WI38 (cell line): ENCODE data around the gene CHRNB4.

ENCODE experiments used
- H3K4me3 ChIP-seq: 2 replicates; pipeline ENCODE4 v1.5.1; 2011; ENCODE audit warnings: low read depth, mild to moderate bottlenecking, control low read depth, low read length
- CTCF ChIP-seq: IDR thresholded peaks from 2 replicates; pipeline ENCODE4 v1.5.1; 2012; ENCODE audit warnings: low read depth, mild to moderate bottlenecking, control low read depth, low read length

The CHRNB4 gene

GRCh38 chr15:78630886-78631633 is 9.9 kb downstream of the CHRNB4 start:
- H3K4me3 ChIP-seq: no peak overlapping the region
- TF ChIP-seq CTCF: no peak

GRCh38 chr15:78629716-78630065 is 11.3 kb downstream of the CHRNB4 start:
- no peak for TF ChIP-seq CTCF
- H3K4me3 ChIP-seq: no peak overlapping the region

GRCh38 chr15:78629031-78629715 is 11.8 kb downstream of the CHRNB4 start:
- no peak overlapping the region for H3K4me3 ChIP-seq
- TF ChIP-seq CTCF: no peak

- TF ChIP-seq CTCF: no peak
- no peak overlapping the region for H3K4me3 ChIP-seq
Observed at GRCh38 chr15:78628227-78628626, 12.8 kb downstream of the CHRNB4 start.

GRCh38 chr15:78627348-78627747 is 13.7 kb downstream of the CHRNB4 start:
- TF ChIP-seq CTCF: no peak
- H3K4me3 ChIP-seq: no peak overlapping the region

GRCh38 chr15:78626381-78626995 is 14.5 kb downstream of the CHRNB4 start:
- H3K4me3 ChIP-seq: no peak overlapping the region
- no peak for TF ChIP-seq CTCF

GRCh38 chr15:78625606-78626280 is 15.3 kb downstream of the CHRNB4 start:
- no peak for TF ChIP-seq CTCF
- no peak overlapping the region for H3K4me3 ChIP-seq
